ENCODE results near the gene SCNN1A.

Gene SCNN1A

DNA sequence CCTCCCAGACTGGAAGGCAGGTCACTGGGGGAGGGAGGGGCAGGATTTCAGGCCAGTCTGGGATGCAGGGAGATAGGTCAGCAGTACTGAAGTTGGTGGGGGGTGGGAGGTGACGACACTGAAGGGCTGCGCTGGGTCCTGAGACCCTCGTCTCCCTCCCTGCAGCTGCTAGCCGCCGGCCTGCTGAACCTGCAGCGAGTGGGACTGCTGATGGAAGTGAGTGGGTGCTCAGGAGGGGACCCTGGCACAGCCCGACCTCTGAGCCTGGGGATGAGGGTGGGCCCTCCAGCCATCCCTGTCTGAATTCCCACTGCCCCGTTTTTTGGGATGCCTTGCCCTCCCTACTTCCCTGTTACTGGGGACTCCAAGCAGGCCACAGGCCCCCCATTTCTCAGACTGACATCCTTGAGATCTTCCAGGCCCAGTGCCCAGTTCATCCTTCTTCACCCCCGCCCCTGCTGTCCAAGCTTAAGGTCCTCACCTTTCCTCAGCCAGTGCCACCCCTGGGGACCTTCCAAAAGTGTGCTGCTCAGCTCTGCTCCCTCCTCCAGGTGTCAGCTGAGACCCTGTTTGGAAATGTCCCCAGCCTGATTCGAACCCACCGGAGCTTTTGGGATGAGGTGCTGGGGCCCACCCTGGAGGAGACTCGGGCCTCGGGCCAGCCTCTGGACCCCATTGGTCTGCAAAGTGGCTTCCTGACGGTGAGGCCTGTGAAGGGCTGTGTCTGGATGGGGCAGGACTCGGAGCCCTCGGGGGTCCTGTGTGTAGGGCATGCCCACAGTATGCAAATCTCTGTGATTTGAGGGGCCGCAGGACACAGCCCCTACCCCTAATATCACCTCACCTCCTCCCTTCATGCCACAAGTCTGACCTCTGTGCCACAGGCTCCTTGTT lies 59.4 kb downstream of the SCNN1A start:
- DNase-seq = no peak

DNA sequence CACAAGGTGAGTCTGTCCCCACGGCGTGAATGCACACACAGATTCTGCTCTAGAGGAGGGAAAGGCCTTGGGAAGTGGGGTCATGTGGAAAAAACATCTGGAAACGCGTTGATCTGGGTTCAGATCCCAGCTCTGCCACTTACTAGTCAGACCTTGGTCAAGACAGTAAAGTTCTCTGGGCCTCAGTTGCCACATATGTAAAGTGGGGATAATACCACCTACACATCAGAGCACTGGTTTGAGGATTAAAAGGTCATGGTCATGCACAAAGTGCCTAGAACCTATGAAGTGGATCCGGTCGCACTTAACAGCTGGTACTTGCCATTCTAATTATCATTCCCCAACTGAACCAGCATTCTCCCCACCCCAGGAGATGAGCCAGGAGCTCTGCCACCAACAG lies 60.2 kb downstream of the SCNN1A start:
- no peak for DNase-seq

DNA sequence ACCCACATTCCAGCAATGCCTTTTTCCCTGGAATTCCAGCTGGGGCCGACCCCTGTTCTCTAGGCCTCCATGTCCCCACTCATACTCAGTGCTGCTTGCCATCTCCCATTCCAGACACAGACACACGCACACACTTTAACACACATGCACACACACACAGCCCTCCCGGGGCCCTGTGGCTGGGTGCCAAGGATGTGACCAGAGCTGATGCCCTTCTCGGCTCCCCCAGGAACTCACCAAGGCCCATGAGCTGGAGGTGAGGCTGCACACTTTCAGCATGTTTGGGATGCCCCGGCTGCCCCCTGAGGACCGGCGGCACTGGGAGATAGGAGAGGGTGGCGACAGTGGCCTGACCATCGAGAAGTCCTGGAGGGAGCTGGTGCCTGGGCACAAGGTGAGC lies 60.6 kb downstream of the SCNN1A start:
- DNase-seq = no peak

DNA sequence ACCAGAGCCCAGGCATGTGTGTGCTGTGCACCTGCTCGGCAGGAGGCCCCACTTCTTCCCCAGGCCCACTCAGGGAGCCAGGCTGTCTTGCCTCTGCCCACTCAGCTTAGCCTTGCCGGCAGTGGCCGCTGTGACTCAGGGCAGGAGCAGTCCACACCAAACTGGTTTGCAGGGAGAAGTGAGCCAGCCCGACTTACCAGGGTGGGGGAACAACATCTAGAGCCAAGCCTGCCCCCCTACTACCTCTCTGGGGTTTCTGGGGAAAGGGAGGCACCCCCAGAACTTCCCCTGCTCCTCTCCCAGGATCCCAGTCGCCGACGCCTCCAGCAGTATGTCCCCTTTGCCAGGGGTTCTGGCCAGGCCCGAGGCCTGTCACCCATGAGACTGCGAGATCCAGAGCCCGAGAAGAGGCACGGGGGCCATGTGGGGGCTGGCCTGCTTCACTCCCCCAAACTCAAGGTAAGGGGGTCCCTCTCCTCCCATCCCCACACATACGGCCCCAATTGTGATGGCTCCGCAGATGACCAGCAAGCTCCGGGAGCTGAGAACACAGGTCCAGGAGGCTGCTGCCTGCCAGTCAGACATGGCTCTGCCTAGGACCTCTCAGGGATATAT lies 61.9 kb downstream of the SCNN1A start:
- DNase-seq = no peak

DNA sequence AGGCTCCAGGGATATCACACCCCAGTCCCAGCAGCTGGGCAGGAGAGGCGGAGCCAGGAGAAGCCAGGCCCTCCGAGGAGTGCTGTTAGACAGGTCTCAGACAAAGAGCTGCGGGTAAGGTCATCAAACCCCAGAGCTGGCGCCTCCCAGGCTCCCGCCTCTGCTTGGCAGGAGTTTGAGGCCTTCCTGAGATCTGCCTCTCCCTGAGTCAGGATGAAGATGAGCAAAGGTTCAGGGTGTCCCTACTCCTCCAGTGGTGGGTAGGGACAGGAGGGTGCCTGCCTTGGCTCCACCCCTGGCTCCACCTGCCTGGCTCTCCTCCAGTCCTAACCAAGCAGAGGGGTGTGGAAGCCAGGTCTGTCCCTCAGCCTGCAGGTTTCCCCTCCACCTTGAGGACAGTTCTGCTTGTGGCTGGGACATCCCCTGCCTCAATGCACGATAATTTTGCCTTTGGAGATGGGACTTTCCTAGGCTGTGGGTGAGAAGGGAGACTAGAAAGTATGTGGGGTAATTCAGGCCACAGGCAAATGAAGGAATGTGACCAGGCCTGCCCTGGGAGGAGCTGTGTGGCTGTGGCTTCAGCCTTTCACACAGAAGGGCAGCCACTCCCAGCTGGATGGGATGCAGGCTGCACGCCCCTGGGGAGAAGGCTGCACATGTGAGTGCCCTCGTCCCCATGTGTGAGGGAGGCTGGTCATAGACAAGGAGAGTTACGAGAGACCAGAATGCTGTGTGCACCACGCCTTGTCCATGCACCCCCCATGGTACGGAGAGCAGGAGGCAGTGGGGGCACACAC lies 62.6 kb downstream of the SCNN1A start:
- DNase-seq = no peak

DNA sequence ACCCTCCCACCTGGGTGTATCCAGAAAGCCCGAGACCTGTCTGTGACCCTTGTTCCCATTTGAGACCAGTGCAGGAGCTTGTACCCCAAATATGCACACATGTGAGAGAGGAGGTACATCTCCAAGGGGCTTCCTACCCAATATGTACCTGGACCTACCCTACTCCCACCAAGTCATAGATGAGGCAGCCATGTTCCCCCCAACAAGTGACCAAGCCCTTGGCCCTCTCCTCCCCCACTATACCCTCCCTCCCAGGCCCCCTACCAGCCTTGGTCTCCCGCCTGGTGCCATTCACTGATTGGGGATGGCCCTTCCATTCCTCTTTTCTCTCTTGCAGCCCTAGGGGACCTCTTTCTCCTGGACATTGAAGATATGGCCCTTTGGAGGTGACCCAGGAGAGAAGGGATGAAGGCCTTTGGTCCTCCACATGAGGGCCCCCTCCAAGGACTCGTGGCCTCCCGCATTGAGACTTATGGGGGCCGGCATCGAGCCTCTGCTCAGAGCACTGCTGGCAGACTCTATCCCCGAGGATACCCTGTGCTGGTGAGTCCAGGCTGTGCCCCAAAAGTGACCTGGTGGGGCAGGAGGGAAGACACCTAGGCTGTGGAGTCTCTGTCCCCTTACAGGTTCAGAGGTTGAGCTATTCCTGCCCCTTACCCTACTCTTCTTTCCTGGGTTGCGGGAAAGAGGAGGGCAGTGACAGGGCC lies 63.4 kb downstream of the SCNN1A start:
- no peak for DNase-seq

DNA sequence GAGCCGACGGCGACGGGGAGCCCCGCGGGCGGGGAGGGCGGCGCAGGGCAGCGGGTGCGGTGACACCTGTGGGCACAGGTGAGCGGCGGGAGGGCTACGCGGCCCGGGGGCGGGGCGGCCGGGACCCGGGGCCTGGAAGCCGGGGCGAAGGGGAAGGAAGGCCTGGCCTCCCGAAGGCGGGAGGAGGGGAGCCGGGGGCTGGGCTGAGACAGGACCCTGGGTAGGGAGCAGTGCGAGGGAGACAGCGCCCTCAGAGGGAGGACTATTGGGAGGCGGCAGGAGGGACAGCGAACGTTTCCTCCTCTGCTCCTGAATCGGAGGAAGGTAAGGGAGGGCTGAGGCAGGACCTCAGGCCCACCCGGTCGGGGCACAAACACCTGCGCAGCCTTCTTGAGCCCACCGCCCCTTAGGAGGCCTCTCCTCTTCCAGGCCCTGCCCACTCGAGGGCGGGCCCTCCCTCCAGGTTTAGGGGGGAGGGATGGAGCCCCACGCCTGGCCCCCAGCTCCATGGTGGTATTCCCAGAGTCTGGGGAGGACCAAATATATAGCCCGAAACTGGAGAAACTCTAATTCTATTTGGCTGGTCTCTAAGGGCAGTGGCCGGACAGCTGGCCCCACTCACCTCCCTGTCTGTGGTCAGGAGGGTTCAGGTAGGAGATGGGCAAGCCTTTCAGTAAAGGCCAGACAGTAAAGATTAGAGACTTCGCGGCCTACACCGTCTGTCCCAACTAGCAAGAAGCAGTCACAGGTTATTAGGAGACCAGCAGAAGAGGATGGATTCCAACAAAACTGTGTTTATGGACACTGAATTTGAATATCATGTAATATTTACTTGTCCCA lies 64.4 kb downstream of the SCNN1A start:
- DNase-seq = no peak

DNA sequence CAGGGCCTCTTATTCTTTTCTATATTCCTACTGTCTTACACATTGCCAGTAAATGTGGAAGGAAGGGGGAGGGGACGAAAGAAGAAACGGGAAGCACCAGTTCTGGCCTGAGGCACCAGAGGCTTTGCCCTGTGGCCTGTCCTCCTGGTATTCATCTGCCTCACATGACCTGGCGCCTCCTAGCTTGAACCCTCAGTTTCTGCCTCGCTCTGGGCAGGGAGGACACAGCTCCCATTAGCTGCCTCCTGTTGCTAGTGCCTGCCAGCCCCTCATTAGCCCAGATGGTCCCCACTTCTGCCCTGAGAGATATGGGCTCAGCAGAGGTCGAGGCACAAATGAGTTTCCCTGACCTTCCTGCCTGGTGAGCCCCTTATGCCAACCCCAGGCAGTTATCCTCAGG lies 67.8 kb downstream of the SCNN1A start:
- no peak for DNase-seq

DNA sequence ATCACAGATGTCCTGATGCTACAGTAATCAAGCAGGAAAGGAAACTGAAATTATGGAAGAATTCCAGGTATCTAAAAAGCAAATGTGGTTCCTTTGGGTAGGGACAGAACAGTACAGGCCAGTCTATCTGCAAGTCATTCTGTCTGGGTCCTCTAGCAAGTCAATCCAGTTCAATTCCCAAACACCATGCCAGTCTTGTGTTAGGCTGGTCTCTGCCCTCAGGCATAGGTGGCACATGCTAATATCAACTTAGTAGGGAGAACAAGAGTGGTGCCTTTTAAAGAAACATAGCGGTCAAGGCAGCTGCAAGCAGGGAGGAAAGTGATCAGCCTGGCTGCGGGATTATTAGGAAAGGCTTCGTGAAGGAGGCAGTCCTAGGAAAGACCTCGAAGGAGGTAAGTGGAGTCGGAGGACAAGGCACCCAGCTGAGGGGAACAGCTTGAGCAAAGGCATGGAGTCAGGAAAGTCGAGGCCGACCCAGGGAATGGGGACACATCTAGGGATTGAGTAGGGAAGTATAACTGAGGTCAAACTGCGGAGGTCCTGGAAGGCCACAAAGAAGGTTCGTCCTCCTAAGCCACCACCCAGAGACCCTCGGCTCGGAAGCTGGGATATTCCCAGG lies 68.7 kb downstream of the SCNN1A start:
- no peak for DNase-seq

DNA sequence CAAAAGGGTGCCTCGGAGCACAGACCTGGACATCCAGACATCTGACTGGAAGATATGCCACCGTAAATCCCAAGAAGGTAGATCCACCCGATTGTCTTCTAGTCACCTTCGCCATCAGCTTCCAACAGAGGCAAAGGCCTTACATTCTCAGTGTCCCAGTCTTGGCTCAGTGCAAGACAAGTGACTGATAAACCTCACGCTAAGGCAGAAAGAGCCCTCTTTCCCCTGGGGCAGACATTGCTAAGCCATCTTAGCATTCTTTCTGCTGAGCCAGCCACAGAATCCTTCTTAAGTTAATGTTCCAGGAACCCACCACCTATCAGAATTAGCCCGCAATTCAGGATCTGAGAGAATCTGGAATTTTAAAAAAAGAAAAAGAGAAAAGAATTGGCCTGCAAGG lies 69.2 kb downstream of the SCNN1A start:
- no peak for DNase-seq

DNA sequence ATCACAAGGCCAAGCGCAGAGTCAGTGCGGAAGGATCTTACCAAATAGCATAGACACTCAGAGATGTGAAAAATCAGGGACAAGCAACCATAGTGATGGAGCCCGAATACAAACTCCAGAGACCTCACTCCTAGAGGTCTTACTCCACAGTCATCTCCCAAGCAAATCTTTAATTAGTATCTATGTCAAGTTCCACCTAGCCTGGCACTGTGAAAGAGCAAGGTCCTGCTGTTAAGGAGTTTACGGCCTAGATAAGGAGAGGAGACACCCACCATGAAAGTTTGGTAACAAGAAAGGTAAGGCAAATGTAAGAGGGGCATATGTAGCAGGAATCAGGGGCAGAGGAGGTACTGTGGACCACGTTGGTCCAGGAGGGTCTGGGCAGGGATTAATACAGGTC lies 72.3 kb downstream of the SCNN1A start:
- no peak for DNase-seq

DNA sequence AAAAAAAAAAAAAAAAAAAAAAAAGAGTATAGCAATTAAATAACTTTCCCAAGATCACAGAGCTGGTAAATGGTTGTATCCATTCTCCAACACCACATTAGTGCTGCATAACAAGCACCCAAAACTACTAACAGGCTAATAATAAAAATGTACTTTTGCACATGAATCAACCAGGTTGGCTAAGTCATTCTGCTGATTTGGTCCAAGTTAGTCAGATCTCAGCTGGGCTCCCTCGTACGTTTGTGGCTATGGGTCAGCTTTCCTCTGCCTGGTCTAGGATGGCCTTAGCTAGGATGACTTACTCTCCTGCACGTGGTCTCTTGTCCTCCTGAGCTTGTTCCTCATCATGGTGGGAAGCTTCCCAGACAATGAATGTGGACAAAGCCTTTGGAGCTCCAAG lies 72.7 kb downstream of the SCNN1A start:
- no peak for DNase-seq

DNA sequence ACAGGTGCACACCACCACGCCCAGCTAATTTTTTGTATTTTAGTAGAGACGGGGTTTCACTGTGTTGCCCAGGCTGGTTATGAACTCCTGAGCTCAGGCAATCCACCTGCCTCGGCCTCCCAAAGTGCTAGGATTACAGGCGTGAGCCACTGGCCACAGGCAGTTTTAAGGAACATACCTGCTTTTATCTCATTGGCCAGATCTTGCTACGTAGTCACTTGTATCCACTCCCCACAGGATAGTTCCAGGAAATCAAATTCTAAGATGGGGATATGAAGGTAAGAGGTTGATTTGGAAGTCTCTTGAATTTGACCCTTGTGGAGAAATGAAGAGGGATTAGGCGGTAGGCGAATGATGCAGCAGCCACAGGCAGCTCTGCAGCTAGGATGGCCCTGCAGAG lies 73.6 kb downstream of the SCNN1A start:
- no peak for DNase-seq

DNA sequence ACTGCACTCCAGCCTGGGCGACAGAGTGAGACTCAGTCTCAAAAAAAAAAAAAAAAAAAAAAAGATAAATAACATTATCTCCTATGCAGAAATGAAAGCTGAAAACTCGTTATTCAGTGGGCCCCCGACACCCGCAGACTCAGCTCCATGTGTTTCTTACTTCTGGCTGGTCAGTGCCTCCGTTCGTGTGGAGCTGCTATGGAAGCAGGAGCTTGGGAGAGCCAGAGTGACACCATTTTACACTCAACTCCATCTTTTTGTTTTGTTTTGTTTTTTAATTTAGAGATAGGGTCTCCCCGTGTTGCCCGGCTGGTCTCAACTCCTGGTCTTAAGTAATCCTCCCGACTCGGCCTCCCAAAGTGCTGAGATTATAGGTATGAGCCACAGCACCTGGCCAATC lies 78.2 kb downstream of the SCNN1A start:
- no peak for DNase-seq

Measured in activated naive CD4-positive, alpha-beta T cell (primary cell).